GM18505 (cell line): ENCODE results near the gene IGFN1.

Source experiments
- ATAC-seq: cut with Tn5 transposase; IDR thresholded peaks from one replicate; pipeline ENCODE4 v1.9.1; 2021; ENCODE audit not compliant: unreplicated experiment
- POLR2A ChIP-seq: IDR thresholded peaks from 4 replicates; pipeline ENCODE4 v1.6.1; 2011; ENCODE audit warnings: borderline replicate concordance; ENCODE audit not compliant: insufficient read depth, insufficient read length; ENCODE audit errors: extremely low read depth

Gene IGFN1

GRCh38 chr1:201190624-201191051, at the start of gene IGFN1:
Gene IGFN1, plus strand, starts transcription at chr1:201190824. Its CDS starts 2,470 bp downstream, at chr1:201193294.
- no peak for TF ChIP-seq POLR2A
- ATAC-seq = no peak

GRCh38 chr1:201140941-201141260, 49.7 kb upstream of the IGFN1 start:
- ATAC-seq = no peak
- no peak for TF ChIP-seq POLR2A

DNA sequence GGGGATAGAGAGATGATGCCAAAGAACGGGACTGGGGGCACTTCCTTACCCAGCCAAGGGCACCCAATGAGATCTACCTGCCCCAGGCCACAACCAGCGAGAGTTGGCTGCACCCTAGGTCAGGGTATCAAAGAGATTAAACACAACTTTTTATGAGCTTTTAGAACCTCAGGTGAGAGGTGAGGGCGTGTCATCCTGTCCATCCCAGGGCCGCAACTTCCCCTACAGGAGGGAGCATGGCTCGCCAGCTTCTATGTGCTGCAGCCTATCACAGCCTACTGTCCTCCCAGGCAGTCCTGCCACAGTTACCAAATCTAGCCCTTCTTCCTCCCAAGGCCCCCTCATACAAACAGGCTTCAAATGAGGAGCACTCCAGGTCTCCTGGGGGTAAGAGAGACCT, 49.2 kb upstream of the IGFN1 start:
- ATAC-seq = no peak
- TF ChIP-seq POLR2A = no peak

DNA sequence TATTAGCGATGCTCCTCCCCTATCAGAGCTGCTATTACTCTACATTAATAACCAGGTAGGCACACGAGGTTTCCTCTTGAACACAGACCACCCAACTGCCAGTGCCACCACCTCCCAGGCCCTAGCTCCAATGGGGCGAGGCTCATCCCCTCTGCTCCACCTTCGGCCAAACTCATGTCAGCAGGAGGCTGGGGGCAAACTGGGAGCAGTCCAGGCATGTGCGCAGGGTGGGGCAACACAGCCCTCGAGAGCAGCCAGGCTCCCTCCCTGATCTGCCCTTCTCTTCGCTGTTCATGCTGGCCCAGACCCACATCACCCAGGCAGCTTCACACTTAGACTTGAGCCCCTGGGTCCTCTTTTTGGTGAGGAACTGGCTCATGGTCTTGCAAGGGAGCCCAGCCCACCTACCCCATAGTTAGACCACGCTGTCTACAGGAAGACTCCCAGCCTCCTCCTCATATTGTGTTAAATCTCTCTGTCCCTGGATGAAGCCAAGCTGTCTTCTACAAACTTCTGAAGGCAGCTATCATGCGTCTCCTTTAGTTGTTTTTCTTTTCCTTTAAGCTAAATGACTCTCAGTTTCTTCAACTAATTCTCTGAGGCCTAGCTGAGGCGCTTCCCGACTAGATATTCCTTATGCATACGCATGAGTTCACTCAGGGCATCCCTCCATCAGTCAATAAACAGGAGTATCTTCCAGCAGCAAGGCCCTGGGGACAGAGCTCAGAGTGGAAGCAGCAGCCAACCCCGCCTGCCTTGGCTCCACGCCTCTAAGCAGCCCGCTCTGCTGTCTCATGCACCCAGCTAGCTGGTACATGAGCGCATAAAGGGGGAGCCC, 48.4 kb upstream of the IGFN1 start:
- ATAC-seq = no peak
- TF ChIP-seq POLR2A = no peak

- ATAC-seq = no peak
- no peak for TF ChIP-seq POLR2A
Observed at GRCh38 chr1:201142849-201143725, 47.5 kb upstream of the IGFN1 start.

DNA sequence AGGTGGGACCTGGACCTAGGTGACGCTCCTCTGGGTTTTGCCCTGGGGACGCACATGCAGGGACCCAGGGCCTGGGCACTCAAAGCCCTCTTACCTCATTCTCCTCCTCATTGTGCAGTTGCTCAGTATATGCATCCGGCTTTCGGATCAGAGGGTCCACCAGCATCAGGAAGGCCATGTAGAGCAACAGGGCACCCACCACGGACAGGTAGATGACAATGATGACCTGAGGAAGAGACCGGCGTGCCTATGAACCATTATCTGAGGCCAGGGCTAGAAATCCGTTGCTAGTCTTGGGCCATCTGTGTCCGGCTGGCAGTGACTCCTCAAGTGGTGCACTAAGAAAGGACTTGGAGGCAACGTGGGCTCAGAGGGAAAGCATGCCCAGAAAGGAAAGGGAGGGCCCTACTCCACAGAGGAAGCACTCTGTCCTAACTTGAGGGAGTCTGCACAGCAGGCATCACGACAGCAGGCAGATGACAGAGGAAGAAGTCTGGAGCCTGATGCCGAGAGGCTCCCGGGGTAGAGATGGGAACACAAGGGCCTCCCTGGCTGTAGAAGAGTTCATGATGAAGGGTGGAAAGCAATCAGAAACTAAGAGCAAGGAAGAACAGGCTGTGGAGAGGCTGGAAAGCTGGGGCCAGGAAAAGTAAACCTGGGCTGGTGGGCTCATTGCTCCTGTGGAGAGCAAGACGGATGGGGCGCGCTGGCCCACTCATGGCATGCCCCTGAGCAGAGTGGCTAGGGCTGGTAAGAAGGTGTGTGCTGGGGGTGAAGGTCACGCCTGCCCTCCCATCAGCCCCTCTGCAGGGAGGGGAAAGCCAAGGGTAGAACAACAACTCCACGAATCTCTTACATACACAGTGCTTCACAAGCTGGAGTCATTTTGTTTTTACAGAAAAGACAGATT, 46.6 kb upstream of the IGFN1 start:
- no peak for TF ChIP-seq POLR2A
- ATAC-seq = no peak

DNA sequence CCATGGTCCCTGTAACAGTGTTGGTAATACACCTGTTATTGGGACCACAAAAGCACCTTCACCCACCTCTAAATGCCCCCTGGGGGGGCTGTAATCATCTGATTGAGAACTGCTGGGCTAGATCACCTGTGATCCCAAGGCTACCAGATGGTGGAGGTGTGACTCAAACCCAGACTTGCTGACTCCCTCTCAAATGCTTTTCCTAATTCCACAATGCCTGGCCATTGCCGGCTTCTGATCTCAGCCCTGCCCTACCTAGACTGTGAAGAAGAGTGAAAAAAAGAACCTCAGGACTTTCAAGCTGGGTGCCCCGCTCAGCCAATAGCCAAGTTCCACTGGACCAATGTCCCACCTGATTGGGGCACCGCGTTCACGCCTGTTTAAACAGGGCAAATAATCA, 45.9 kb upstream of the IGFN1 start:
- no peak for TF ChIP-seq POLR2A
- ATAC-seq = no peak

- no peak for ATAC-seq
Observed at GRCh38 chr1:201145132-201145531, 45.5 kb upstream of the IGFN1 start.

DNA sequence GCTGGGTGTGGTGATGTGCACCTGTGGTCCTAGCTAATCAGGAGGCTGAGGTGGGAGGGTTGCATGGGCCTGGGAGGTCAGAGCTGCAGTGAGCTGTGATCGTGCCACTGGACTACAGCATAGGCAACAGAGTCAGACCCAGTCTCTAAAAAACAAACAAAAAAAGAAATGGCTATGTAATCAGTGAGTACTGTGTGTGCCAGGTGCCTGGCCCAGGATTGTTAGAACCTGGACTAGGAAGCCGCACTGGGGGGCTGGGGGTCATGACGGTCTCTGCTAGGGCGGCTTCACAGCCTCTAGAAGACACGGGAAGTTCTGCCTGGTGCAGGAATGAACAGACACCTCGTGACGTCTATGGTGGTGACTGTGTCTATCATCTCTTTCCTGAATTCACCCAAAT, 44.8 kb upstream of the IGFN1 start:
- TF ChIP-seq POLR2A = no peak
- no peak for ATAC-seq

More at GRCh38 chr1:201145132-201145531, 45.5 kb upstream of the IGFN1 start:
- no peak for TF ChIP-seq POLR2A

- TF ChIP-seq POLR2A = no peak
- no peak for ATAC-seq
Observed at GRCh38 chr1:201146626-201147390, 43.8 kb upstream of the IGFN1 start.

- ATAC-seq = no peak
- no peak for TF ChIP-seq POLR2A
Observed at GRCh38 chr1:201147396-201148015, 43.1 kb upstream of the IGFN1 start.

- no peak for ATAC-seq
- TF ChIP-seq POLR2A = no peak
Observed at GRCh38 chr1:201149400-201149799, 41.2 kb upstream of the IGFN1 start.
